ENCODE results near the gene TMED6. TPM values are rescaled to one million over a fixed set of nuclear protein-coding genes. Genes with fewer than 3 reads are reported as not detected.

The TMED6 gene
- total RNA-seq, 1 experiment from 2014 or later: 0.72 TPM

- Mint-ChIP-seq H3K27me3 (ENCODE audit: low read depth) (no peaks in the 10 kb centered on the region), H3K36me3 (peaks cover 59% of the 10 kb centered on the region), H3K4me3 (no peak overlapping the region), H3K9me3 (no peaks in the 10 kb centered on the region), H3K4me1 (no peaks in the 10 kb centered on the region), H3K27ac (no peak overlapping the region)
- TF ChIP-seq JAZF1 (CRISPR knock-in tag; IDR thresholded peaks at IDR 0.05): no peak
- ChIA-PET CTCF (no interaction called here), POLR2A (no interaction called here)
- DNase-seq (ENCODE audit: low spot score) (no peak), ATAC-seq (no peak)
Observed at GRCh38 chr16:69371564-69371963, 20.0 kb upstream of the TMED6 start.

GRCh38 chr16:69368866-69369265 is 17.3 kb upstream of the TMED6 start:
- no peak overlapping the region for H3K27ac Mint-ChIP-seq
- H3K4me3 Mint-ChIP-seq: no peak overlapping the region
- peaks cover 66% of the 10 kb centered on the region for H3K36me3 Mint-ChIP-seq
- H3K4me1 Mint-ChIP-seq: no peaks in the 10 kb centered on the region
- POLR2A ChIA-PET: no interaction called here
- H3K9me3 Mint-ChIP-seq: no peaks in the 10 kb centered on the region
- ATAC-seq: no peak
- H3K27me3 Mint-ChIP-seq (ENCODE audit: low read depth): no peaks in the 10 kb centered on the region
- TF ChIP-seq NR2C2 (CRISPR knock-in tag; IDR thresholded peaks at IDR 0.05) (no peak), PREB (CRISPR knock-in tag; IDR thresholded peaks at IDR 0.05; ENCODE audit: borderline replicate concordance) (no peak), MXD4 (CRISPR knock-in tag; IDR thresholded peaks at IDR 0.05; ENCODE audit: borderline replicate concordance) (no peak), ZBTB21 (CRISPR knock-in tag; IDR thresholded peaks at IDR 0.05; ENCODE audit: borderline replicate concordance) (no peak), ZNF416 (CRISPR knock-in tag; IDR thresholded peaks at IDR 0.05) (no peak), SMAD3 (CRISPR knock-in tag; IDR thresholded peaks at IDR 0.05; ENCODE audit: borderline replicate concordance) (no peak), GRHL2 (CRISPR knock-in tag; IDR thresholded peaks at IDR 0.05; ENCODE audit: insufficient replicate concordance, severe bottlenecking) (no peak), ZNF219 (CRISPR knock-in tag; IDR thresholded peaks at IDR 0.05; ENCODE audit: borderline replicate concordance) (no peak), JAZF1 (CRISPR knock-in tag; IDR thresholded peaks at IDR 0.05) (no peak), NFYB (CRISPR knock-in tag; conservative IDR thresholded peaks at IDR 0.05; ENCODE audit: low read depth) (no peak), ZNF138 (CRISPR knock-in tag; conservative IDR thresholded peaks at IDR 0.05) (no peak)
- CTCF ChIA-PET: no interaction called here
- DNase-seq (ENCODE audit: low spot score): no peak

GRCh38 chr16:69367980-69368379 is 16.4 kb upstream of the TMED6 start:
- Mint-ChIP-seq H3K4me1 (no peaks in the 10 kb centered on the region), H3K4me3 (no peak overlapping the region), H3K27me3 (ENCODE audit: low read depth) (no peaks in the 10 kb centered on the region), H3K36me3 (peaks cover 61% of the 10 kb centered on the region), H3K27ac (no peak overlapping the region), H3K9me3 (no peaks in the 10 kb centered on the region)
- TF ChIP-seq HMGXB4 (CRISPR knock-in tag; IDR thresholded peaks at IDR 0.05) (no peak), PREB (CRISPR knock-in tag; IDR thresholded peaks at IDR 0.05; ENCODE audit: borderline replicate concordance) (no peak), ZSCAN18 (CRISPR knock-in tag; IDR thresholded peaks at IDR 0.05) (no peak)
- POLR2A ChIA-PET: no interaction called here
- CTCF ChIA-PET: no interaction called here
- no peak for ATAC-seq
- DNase-seq (ENCODE audit: low spot score): no peak

GRCh38 chr16:69366431-69366830 is 14.8 kb upstream of the TMED6 start:
- no peaks in the 10 kb centered on the region for H3K4me1 Mint-ChIP-seq
- H3K27ac Mint-ChIP-seq: no peak overlapping the region
- ATAC-seq (no peak), DNase-seq (ENCODE audit: low spot score) (no peak)
- TF ChIP-seq RELA (CRISPR knock-in tag; IDR thresholded peaks at IDR 0.05; ENCODE audit: borderline replicate concordance): no peak
- H3K4me3 Mint-ChIP-seq: no peak overlapping the region
- H3K9me3 Mint-ChIP-seq: no peaks in the 10 kb centered on the region
- H3K27me3 Mint-ChIP-seq (ENCODE audit: low read depth): no peaks in the 10 kb centered on the region
- ChIA-PET CTCF (no interaction called here), POLR2A (no interaction called here)
- peaks cover 47% of the 10 kb centered on the region for H3K36me3 Mint-ChIP-seq

Data from WTC11 (cell line).